ENCODE results near the gene FMN1. TPM values are rescaled to one million over a fixed set of nuclear protein-coding genes. Genes with fewer than 3 reads are reported as not detected.

FMN1 gene
- total and polyA plus RNA-seq, 10 of the 15 experiments (the other 5 are each of a cell fraction or from before 2014, with no cell fraction given) = 0.05 to 0.16 (median 0.08) TPM; not detected in 4

DNA sequence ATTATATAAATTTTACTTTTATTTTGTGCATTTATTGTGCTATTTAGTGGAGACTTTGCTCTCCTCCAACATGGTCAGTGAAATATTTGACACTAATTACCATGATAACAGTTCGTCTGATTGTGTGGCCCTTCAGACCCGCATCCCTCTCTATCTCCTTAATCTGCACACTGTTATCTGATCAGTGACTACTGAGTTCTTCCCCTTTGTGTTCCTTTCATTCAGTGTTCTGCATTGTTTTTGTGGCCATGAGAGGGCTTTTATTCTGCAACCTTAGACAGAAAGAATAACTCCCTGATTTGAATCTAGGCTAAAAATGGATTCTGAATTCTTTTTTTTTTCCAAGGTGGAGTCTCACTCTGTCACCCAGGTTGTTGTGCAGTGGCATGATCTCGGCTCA lies 11.9 kb upstream of the FMN1 start:
- FAIRE-seq = no peak

More for the DNA sequence above, 11.9 kb upstream of the FMN1 start:
- H3K9ac ChIP-seq (ENCODE audit: control insufficient read depth, insufficient read depth, low read length) = no peak overlapping the region
- no peak overlapping the region for H2AFZ ChIP-seq (ENCODE audit: control insufficient read depth, low read depth, low read length)
- intact Hi-C loops (cut with micrococcal nuclease; ENCODE audit: unreplicated experiment) (no loop called here), in situ Hi-C loops (cut with MboI) (no loop called here)
- H3K27me3 ChIP-seq (replicated peaks in 1 of 2; ENCODE audit: control insufficient read depth in 2 of 2, insufficient read depth in 2 of 2, low read length in 1 of 2) = peaks cover 0 to 3% of the 10 kb centered on the region in 2 experiments; a peak in 1 of 4 replicates
- SMC1A ChIA-PET (ENCODE audit: uncharacterized antibody, unreplicated experiment) = interaction anchor here (1.4 kb wide), 1 partner anchor 10 kb away, joined by 3 read pairs; no protein-coding TSS in a partner anchor
- ATAC-seq (no peak), DNase-seq (ENCODE audit: low read depth, low spot score) (no peak)
- BruUV-seq (replicated peaks) = no TSS peak
- RAD21 ChIA-PET (ENCODE audit: unreplicated experiment) = no interaction called here
- H3K79me2 ChIP-seq (ENCODE audit: control insufficient read depth, insufficient read depth, low read length) = no peaks in the 10 kb centered on the region
- no peaks in the 10 kb centered on the region for H4K20me1 ChIP-seq (ENCODE audit: control insufficient read depth, insufficient read depth)
- H3K27ac ChIP-seq (ENCODE audit: control insufficient read depth, insufficient read depth) = no peak overlapping the region
- no peaks in the 10 kb centered on the region for H3K36me3 ChIP-seq (ENCODE audit: control insufficient read depth in 2 of 2, insufficient read depth in 2 of 2, low read length in 1 of 2)
- H3K4me3 ChIP-seq = no peak overlapping the region
- no peak overlapping the region for H3K4me2 ChIP-seq (ENCODE audit: control insufficient read depth, insufficient read depth)
- POLR2A ChIA-PET = no interaction called here
- WGBS (ENCODE audit: insufficient coverage, insufficient replicate concordance, low lambda C conversion rate, missing lambda C conversion rate) = 27% methylated on average over 3 of the region's 3 CpGs
- H3K4me1 ChIP-seq (ENCODE audit: control insufficient read depth, insufficient read depth, low read length) = peaks cover 9% of the 10 kb centered on the region
- no peaks in the 10 kb centered on the region; the same call in 2 of the 3 replicates for H3K9me3 ChIP-seq (replicated peaks; ENCODE audit: control insufficient read depth, insufficient read depth, low read length)
- TF ChIP-seq NFXL1 (IDR thresholded peaks at IDR 0.05; ENCODE audit: borderline replicate concordance) (no peak), KLF5 (IDR thresholded peaks at IDR 0.05; ENCODE audit: partially characterized antibody) (no peak), FOS (IDR thresholded peaks at IDR 0.05; ENCODE audit: borderline replicate concordance, extremely low read depth, insufficient read length) (no peak), PML (IDR thresholded peaks at IDR 0.05; ENCODE audit: low read length) (no peak), GATAD2B (conservative IDR thresholded peaks at IDR 0.05; ENCODE audit: low read depth) (no peak), ZNF217 (IDR thresholded peaks at IDR 0.05) (no peak), CEBPB (IDR thresholded peaks at IDR 0.05; ENCODE audit: borderline replicate concordance in 1 of 2, low read depth in 2 of 2, low read length in 2 of 2) (no peak), SPI1 (IDR thresholded peaks at IDR 0.05; ENCODE audit: borderline replicate concordance, insufficient read depth, low read depth, low read length) (no peak), ZNF622 (IDR thresholded peaks at IDR 0.05) (no peak), PBX3 (IDR thresholded peaks at IDR 0.05; ENCODE audit: insufficient replicate concordance, low read depth, low read length) (no peak), TCF12 (IDR thresholded peaks at IDR 0.05; ENCODE audit: low read depth, low read length) (no peak), CHD2 (IDR thresholded peaks at IDR 0.05; ENCODE audit: borderline replicate concordance, low read depth, low read length) (no peak)
- TF ChIP-seq, protein P1, sequence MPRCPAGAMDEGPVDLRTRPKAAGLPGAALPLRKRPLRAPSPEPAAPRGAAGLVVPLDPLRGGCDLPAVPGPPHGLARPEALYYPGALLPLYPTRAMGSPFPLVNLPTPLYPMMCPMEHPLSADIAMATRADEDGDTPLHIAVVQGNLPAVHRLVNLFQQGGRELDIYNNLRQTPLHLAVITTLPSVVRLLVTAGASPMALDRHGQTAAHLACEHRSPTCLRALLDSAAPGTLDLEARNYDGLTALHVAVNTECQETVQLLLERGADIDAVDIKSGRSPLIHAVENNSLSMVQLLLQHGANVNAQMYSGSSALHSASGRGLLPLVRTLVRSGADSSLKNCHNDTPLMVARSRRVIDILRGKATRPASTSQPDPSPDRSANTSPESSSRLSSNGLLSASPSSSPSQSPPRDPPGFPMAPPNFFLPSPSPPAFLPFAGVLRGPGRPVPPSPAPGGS (IDR thresholded peaks at IDR 0.05; ENCODE audit: borderline replicate concordance, insufficient read depth, low read depth, low read length, poor library complexity, severe bottlenecking) = no peak
- CTCF ChIA-PET = no interaction called here

Data from GM12878 (cell line).